HG03521 (cell line): ENCODE measurements around the gene GNB1L.
"Not testable (repeated sequence)": the region's sequence is repeated elsewhere in the genome, so short reads cannot be mapped to it uniquely, and the experiment has no call there.

Experiments
- ATAC-seq: cut with Tn5 transposase; IDR thresholded peaks from one replicate; pipeline ENCODE4 v1.9.1; 2021; ENCODE audit warnings: mild to moderate bottlenecking, moderate library complexity; ENCODE audit not compliant: unreplicated experiment

GNB1L gene

GRCh38 chr22:19799322-19800190, 55.1 kb downstream of the GNB1L start:
- no peak for ATAC-seq

- ATAC-seq, result no peak
Observed at GRCh38 chr22:19798891-19799293, 55.8 kb downstream of the GNB1L start.

- no peak for ATAC-seq
Observed at GRCh38 chr22:19798003-19798665, 56.5 kb downstream of the GNB1L start.

GRCh38 chr22:19797086-19798002, 57.3 kb downstream of the GNB1L start:
- no peak for ATAC-seq

- no peak for ATAC-seq
Observed at GRCh38 chr22:19796160-19796559, 58.5 kb downstream of the GNB1L start.

- ATAC-seq, result no peak
Observed at GRCh38 chr22:19795617-19796008, 59.1 kb downstream of the GNB1L start.

- ATAC-seq, result no peak
Observed at GRCh38 chr22:19793661-19794310, 60.9 kb downstream of the GNB1L start.

GRCh38 chr22:19793161-19793560, 61.5 kb downstream of the GNB1L start:
- no peak for ATAC-seq

GRCh38 chr22:19792383-19792896, 62.2 kb downstream of the GNB1L start:
- not testable (repeated sequence) for ATAC-seq

GRCh38 chr22:19791894-19792293, 62.8 kb downstream of the GNB1L start:
- no peak for ATAC-seq

GRCh38 chr22:19791243-19791642, 63.4 kb downstream of the GNB1L start:
- no peak for ATAC-seq

GRCh38 chr22:19789828-19790227, 64.8 kb downstream of the GNB1L start:
- no peak for ATAC-seq

- no peak for ATAC-seq
Observed at GRCh38 chr22:19789406-19789805, 65.3 kb downstream of the GNB1L start.

- ATAC-seq, result no peak
Observed at GRCh38 chr22:19788661-19789225, 65.9 kb downstream of the GNB1L start.

GRCh38 chr22:19787849-19788141, 66.9 kb downstream of the GNB1L start:
- ATAC-seq, result no peak

- ATAC-seq, result no peak
Observed at GRCh38 chr22:19786959-19787848, 67.5 kb downstream of the GNB1L start.

GRCh38 chr22:19786264-19786585, 68.4 kb downstream of the GNB1L start:
- no peak for ATAC-seq

GRCh38 chr22:19785461-19786263, 69.0 kb downstream of the GNB1L start:
- no peak for ATAC-seq
